Measurements from ENCODE around the gene NUCKS1. TPM values are rescaled to one million over a fixed set of nuclear protein-coding genes. Genes with fewer than 3 reads are reported as not detected.
"Not testable (repeated sequence)": the region's sequence is repeated elsewhere in the genome, so short reads cannot be mapped to it uniquely, and the experiment has no call there.

The NUCKS1 gene
- total RNA-seq, 1 donor from 2014 or later: 111 TPM

DNA sequence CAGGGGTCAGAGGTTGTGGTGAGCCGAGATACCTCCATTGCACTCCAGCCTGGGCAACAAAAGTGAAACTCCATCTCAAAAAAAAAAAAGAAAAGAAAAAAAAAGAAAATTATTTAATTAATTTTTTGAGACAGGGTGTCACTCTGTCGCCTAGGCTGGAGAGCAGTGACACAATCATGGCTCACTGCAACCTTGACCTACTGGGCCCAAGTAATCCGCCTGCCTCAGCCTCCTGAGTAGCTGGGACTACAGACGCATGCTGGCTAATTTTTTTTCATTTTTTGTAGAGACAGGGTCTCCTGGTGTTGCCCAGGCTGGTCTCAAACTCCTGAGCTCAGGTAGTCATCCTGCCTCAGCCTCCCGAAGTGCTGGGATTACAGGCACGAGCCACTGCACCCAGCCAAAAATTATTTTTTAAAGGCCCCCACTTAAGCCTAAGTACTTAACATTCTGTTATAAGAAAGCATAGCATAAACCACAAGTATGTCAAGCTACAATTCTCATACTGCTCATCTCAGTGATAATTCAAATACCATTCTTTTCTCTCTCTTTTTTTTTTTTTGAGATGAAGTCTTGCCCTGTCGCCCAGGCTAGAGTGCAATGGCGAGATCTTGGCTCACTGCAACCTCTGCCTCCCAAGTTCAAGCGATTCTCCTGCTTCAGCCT, 19.9 kb downstream of the NUCKS1 start:
- Histone ChIP-seq H3K36me3 (peaks cover 43% of the 10 kb centered on the region), H3K9me3 (no peaks in the 10 kb centered on the region), H3K27ac (no peak overlapping the region), H3K27me3 (ENCODE audit: low read depth) (no peaks in the 10 kb centered on the region), H3K4me1 (peaks cover 15% of the 10 kb centered on the region), H3K4me3 (no peak overlapping the region)
- TF ChIP-seq CTCF (IDR thresholded peaks at IDR 0.05): no peak
- intact Hi-C loops (cut with DNase I): no loop called here
- ATAC-seq: no peak
- DNase-seq: no peak

DNA sequence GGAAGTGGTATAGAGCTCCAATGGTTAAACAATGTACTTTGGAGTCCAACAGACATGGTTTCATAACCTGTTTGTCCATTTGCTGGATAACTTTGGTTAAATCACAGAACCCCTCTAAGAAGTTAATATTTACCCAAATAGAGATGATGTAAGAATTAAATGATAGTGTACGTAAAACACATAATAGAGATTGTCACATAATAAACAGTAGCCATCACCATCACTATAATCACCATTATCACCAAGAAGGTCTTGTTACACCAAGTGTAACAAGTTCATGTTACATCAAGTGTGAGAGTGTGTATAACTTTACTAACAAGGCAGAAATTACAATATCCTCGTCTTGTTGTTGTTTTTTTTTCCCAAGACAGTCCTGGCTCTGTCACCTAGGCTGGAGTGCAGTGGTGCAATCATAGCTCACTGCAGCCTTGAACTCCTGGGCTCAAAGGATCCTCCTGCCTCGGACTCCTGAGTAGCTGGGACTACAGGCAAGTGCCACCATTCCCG, 23.3 kb downstream of the NUCKS1 start:
- no peak for TF ChIP-seq CTCF (IDR thresholded peaks at IDR 0.05)
- peaks cover 71% of the 10 kb centered on the region for H3K36me3 ChIP-seq
- H3K27me3 ChIP-seq (ENCODE audit: low read depth): no peaks in the 10 kb centered on the region

GRCh38 chr1:205725514-205725913, 24.5 kb downstream of the NUCKS1 start:
- no peak for DNase-seq
- intact Hi-C loops (cut with DNase I): no loop called here
- TF ChIP-seq CTCF (IDR thresholded peaks at IDR 0.05): no peak
- no peaks in the 10 kb centered on the region for H3K27me3 ChIP-seq (ENCODE audit: low read depth)
- H3K36me3 ChIP-seq: peaks cover 83% of the 10 kb centered on the region
- no peak for ATAC-seq
- no peak overlapping the region for H3K27ac ChIP-seq
- no peaks in the 10 kb centered on the region for H3K4me1 ChIP-seq
- no peak overlapping the region for H3K4me3 ChIP-seq
- no peaks in the 10 kb centered on the region for H3K9me3 ChIP-seq

More for the DNA sequence above, 23.3 kb downstream of the NUCKS1 start:
- no peak for ATAC-seq
- intact Hi-C loops (cut with DNase I): no loop called here
- no peaks in the 10 kb centered on the region for H3K9me3 ChIP-seq
- DNase-seq: no peak
- peaks cover 1% of the 10 kb centered on the region for H3K4me1 ChIP-seq
- no peak overlapping the region for H3K4me3 ChIP-seq
- no peak overlapping the region for H3K27ac ChIP-seq

DNA sequence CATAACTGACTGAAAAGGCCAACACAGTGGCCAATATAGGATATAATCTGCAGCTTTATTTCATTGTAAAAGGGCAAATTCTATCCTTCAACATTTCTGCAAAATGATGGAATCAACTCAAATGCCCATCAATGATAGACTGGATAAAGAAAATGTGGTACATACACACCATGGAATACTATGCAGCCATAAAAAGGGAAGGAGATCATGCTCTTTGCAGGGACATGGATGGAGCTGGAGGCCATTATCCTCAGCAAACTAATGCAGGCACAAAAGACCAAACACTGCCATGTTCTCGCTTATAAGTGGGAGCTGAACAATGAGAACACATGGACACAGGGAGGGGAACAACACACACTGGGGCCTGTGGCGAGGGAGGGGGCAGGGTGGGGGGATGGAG, 29.2 kb downstream of the NUCKS1 start:
- ATAC-seq; H3K9me3 ChIP-seq; H3K4me1 ChIP-seq; H3K27me3 ChIP-seq (ENCODE audit: low read depth); H3K4me3 ChIP-seq; H3K27ac ChIP-seq; DNase-seq; intact Hi-C loops (cut with DNase I): not testable (repeated sequence)
- peaks cover 96% of the 10 kb centered on the region for H3K36me3 ChIP-seq

DNA sequence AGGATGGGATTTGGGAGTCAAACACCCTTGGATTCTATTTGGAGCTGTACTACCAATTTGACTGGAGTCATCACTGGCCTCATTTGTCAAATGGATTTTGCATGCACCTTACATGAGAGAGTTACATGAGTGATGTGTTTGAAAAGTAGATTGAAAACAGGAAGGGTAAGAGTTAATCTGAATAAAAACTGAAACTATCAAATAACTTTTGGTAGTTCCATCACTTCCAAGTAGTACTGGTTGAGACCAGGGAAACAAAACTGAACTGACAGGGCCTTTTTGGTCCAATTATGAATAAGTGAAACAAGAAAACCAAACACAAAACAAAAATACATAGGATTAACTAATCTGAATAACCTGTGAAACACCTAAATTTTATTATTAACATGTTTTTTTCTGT, 30.2 kb downstream of the NUCKS1 start:
- Histone ChIP-seq H3K4me1 (no peaks in the 10 kb centered on the region), H3K27me3 (ENCODE audit: low read depth) (no peaks in the 10 kb centered on the region), H3K4me3 (no peak overlapping the region), H3K27ac (no peak overlapping the region), H3K36me3 (peaks cover 97% of the 10 kb centered on the region), H3K9me3 (no peaks in the 10 kb centered on the region)
- DNase-seq (no peak), ATAC-seq (no peak)
- intact Hi-C loops (cut with DNase I): no loop called here
- no peak for TF ChIP-seq CTCF (IDR thresholded peaks at IDR 0.05)

DNA sequence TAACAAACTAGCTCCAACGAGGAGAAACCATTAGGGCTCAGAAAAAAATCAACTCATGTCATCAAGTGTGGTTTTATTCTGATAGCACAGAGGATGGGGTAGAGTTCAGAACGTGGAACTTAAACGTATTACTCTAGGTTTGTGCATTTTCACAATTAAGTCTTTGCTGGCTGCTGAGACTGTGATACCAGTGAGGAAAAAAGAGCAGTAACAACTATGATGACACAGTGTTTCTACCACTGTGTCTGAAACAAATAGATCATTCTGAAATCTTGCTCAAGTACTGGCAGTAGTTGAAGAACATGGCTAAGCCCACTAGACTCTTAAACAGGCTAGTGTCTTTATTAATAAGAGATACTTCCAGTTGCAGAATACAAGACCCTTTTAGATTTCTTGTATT, 31.0 kb downstream of the NUCKS1 start:
- Histone ChIP-seq H3K27ac (no peak overlapping the region), H3K36me3 (peaks cover 91% of the 10 kb centered on the region)

More for the DNA sequence above, 31.0 kb downstream of the NUCKS1 start:
- H3K9me3 ChIP-seq: no peaks in the 10 kb centered on the region
- H3K4me1 ChIP-seq: no peaks in the 10 kb centered on the region
- H3K4me3 ChIP-seq: no peak overlapping the region
- no peak for TF ChIP-seq CTCF (IDR thresholded peaks at IDR 0.05)
- ATAC-seq: no peak
- DNase-seq: no peak
- H3K27me3 ChIP-seq (ENCODE audit: low read depth): no peaks in the 10 kb centered on the region
- intact Hi-C loops (cut with DNase I): no loop called here
